Endometrium (tissue), 2 donors: ENCODE measurements around the gene OXGR1.
"Not testable (repeated sequence)": the region's sequence is repeated elsewhere in the genome, so short reads cannot be mapped to it uniquely, and the experiment has no call there.

Experiments
- FAIRE-seq: peaks from 2 replicates; lab custom pipeline; 2012; peaks lifted over from hg19 to GRCh38; lab: Jason Lieb, UNC
- donor health status: control.
- donor health status: control.

OXGR1 gene

DNA sequence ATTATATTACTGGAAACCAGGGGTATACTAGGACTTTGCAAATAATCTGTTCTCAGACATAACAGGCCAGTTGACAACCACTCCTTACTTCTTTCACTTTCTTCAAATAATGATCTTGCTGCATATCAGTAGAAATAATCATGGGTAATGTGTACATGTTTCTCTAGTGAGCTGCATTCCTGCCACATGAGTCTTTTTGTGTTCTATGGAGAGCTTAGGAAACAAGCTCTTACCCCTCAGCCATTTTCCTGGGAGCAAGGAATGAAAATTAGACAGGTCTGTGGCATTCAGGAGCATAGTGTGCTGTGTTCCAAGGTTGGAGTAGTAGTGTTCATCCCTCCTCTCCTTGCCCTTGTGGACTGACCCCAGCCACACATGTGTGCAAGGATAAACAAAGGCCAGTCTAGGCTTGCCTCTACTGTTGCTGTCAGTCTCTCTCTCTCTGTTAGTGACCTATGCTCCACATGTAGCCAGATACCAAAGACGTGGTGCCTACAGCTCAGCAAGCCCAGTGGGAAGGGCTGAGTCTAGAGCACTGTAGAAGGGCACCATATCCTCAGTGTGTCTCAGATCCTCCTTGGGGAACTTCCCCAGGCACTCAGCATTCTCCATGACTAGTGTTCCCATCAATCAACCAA lies 11.5 kb upstream of the OXGR1 start:
- FAIRE-seq = no peak

DNA sequence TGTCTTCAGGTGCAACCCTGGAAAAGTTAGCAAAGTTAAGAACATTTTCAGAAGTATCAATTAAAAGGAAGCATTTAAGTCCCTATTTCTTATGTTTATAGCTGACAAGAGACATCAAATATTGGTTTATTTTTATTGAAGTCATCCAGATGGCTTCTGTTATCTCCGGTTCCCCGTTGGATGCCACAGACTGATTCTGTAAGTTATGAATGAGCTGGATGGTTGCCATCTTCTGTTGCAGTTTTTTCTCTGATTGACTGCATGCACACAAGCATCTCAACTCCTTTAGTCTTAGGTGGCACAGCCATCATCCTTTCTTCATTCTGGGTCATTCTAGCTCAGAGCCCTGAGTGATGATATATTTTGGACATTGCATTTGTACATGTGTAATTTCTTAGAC lies 10.6 kb upstream of the OXGR1 start:
- FAIRE-seq = no peak

DNA sequence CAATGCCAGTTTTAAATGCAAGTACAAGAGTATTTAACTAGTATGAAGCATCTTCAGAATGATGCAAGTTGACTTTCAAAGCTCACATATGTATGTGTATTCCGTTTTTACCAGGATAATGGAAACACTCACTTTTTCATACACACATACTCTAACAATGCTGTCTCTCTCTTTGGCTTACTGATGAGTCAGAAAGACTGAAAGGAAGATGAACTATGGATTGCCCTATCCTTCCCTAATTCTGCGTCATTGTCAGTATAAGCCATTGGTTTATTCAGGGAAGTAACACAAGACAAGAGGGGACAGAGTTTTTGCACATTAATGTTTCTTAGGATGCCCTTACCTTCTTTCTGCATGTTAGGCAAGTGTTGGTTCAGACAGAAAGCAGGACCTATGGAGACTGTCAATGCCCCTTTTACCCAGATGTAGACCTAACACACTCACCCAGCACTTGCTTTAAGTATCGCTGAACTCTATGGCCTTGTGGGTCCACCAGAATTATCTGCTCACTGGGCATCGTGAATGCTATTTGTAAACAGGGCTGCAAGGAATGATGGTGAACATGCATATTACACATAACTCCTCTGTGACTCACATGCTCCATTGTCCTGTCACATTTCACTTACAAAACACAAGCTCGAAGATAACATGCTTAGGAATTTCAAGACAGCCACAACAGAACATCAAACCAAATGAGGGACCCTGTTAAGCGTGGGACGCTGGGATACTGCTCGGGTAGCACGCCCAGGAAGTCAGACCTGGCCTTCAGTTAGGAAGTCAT lies 10.0 kb upstream of the OXGR1 start:
- FAIRE-seq = no peak

DNA sequence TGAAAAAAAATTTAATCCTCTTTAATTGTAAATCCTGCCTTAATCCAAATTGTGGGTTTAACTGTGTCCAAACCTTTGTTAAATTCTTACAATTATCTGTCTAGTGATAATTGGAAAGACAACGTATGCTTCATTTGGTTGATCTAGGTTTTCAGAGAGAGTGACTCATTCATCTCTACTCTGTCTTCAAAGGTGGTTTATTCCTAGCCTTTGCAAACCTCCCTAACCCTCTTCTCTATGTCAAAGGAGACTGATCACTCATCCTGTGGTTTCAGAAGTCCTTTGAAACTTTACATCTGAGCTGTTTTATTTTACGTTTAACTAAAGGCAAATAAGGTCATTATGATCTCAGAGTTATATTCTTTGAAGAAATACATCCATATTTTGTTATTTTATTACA lies 8.8 kb upstream of the OXGR1 start:
- FAIRE-seq = no peak

DNA sequence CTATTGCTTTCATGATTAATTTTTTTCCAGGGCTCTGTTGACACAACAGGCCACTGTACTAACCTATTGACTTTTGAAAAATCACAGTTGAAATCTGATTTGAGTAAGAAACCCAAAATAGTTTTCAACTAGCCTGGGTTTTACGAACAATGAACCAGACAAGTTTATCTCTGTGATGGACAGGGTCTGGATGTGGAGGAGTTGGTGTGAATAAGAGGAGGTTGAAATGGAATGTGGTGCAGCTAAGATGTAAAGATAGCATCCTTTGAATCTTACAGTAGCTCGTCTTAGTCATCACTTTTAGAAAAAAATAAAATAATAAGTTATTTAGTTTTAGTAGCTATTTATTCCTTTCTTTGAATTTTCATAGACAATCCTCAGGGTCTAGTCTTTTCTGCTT lies 8.3 kb upstream of the OXGR1 start:
- FAIRE-seq = no peak

DNA sequence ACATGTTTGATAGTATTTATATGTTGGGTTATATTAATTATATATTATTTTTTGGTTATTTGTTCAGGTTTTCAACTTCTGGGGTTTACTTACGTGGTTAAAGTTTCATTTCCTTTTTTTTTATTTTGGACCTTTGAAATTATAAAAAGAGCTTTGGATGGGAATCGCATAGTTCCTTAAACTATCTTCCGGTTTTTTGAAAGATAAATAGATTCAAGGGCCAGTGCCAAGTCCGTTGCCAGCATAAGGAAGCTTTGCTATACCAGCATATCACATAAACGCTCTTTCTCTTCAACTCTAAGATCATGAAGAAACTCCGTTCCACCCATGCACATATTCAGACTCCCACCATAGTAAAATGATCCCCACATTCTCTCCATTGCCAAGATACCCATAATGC lies 7.4 kb upstream of the OXGR1 start:
- FAIRE-seq = no peak

DNA sequence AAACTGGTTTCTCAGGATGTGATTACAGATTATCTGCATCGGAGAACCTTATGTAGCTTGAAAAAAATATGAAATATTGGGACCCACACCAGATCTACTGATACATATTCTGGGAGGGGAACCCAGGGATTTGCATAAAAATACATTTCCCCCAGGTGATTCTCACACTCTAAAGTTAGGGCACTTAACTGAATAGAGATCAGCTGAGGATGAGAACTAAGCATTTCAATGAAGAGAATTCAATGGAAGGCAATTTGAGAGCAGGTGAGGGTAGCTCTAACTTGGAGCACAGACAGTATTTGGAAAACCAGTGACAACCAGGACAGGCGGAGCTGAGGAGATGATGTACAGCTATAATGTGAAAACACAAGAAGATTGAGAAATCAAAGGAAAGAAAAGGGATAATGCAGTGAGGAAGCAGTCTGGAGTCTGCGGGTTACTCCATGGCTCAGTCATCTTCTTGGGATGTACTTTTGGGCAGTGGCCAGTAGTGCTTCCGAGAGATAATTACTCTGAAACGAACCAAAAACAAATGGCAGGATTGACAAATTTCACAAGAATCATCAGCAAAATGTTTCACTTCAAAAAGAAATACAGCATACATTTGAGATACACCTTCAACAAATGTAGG lies 6.1 kb upstream of the OXGR1 start:
- no peak for FAIRE-seq

DNA sequence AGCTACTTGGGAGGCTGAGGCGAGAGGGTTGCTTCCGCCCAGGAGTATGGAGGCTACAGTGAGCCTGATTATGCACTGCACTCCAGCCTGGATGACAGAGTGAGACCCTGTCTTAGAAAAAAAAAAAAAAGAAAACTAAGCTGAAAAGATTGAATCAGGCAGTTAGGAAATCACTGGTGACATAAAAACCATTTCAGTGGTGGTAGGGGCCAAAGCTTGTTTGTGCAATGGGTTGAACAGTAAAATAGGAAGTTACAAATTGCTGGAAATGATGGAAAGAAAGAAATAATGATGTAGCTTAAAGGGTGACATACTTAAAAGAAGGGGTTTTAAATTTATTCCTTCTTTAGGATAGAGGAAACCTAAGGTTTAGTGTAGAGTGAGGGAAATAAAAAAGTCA lies 4.8 kb upstream of the OXGR1 start:
- FAIRE-seq = no peak

DNA sequence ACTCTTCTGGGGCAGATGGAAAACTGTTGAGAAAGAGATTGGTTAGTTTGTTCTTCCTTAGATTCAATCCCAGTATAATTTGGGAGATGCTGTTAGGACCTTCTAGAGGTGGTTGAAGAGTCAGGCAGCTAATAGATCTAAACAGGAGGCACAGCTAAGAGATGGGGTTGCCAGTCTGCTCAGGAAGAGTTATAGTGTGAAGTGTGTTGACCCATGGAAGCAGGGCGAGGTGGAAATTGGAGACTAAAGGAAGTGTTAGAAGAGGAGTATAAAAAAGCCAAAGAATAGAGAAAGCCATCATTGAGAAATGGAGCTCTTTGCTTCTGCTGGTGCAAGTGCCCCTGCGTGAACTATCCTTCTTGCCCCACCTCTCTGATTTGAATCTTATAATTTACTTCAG lies 3.8 kb upstream of the OXGR1 start:
- no peak for FAIRE-seq

DNA sequence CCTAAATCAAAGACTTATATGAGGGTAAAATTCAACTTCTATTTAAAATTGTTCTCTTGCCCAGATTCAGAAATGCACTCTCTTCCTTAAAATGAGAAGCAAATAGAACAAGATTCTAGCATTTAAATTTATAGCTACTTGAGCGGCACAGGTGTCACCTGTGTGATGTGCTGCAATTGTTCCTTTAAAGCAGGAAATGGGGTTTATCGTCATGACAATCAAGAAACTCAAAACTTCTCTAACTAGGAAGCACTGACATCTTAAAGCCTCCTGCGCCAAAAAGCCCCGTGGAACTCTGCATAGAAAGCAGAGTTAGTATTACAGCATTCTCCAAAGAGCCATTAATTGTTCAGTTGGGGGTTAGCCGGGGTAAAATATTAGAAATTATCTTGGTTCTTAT lies 2.6 kb upstream of the OXGR1 start:
- no peak for FAIRE-seq

DNA sequence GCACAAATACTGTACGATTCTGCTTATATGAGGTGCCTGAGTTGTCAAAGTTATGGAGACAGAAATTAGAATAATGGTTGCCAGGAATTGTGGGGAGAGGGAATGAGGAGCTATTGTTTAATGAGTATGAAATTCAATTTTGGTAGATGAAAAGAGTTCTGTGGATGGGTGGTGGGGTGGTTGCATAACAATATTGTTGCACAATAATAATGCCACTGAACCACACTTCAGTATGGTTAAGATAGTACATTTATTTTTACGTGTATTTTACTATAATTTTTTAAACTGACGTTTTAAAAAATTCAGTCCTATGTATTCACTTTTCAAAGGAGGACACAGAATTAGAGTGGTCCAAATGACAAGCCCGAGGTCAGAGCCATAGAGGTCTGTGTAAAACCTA lies 1.8 kb upstream of the OXGR1 start:
- FAIRE-seq = no peak

DNA sequence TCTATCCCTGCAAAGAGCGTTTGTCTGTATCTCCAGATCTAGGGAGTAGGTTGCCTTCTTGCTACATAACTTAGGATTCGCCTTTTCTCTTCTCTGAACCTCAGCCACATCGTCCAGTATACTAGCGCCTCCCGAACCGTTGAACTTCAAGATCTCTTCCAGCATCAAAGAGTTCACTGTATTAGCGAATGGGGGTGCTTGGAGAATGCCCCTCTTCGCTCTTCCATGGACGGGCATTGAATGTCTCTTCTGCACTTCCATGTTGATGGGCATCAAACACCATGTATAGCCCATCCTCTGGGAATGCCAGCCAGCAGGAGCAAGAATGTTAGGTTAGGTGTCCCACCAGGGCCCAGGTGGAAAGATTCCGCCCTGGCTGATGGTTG lies 575 bp upstream of the OXGR1 start:
- no peak for FAIRE-seq

DNA sequence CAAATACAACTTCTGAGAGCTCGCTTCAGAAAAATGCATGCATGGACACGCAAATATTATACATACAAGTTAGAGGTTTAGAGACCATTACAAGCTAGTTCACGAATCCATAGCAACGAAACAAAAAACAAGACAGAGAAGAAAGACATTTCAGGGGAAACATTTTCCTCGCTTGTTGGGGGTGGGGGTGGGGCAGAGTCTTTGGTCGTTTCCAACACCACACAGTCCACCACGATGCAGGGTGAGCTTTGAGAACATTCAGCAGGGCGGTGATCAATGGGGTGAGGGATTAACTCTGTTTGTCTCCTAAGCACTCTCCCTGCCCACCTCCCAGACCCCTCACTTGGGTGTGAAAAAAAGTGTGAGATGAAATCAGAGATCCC lies 651 bp downstream of the OXGR1 start:
- FAIRE-seq = no peak

DNA sequence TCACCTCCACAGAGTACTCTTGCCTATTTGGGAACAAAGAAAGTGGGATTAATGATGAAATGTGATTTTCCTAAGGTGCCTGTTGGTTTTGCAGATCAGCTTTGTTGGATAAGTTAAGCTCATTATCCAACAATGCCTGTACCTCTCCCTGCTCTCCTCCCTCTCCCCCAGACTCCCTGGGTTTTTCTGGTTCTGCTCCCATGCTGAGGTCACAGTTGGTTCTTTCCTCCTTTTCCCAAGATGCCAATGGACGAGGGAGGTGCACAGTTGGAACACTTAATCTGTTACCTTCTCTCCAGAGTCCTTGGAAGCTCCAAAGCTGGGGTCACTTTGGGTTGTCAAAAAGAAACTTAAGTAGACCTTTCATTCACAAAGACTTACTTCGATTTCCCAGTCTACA lies 1.6 kb downstream of the OXGR1 start:
- FAIRE-seq = no peak

DNA sequence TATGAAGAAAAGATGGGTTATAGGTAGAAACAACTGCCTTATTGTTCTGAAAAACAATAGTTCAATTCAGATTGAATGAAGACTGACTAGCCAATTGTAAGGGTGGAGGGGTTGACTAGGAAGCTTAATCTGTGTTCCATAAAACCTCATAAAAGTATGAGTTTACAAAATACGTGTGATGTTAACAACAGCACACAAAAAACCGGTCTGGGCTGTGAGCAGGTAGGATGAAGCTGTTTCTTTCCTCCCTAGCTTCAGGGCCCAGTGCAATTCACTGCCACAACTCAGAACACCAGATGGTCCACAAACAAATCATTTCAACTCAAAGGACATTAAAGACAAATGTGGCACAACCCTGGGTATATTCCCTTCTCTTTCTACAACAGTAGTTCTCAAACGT lies 3.2 kb downstream of the OXGR1 start:
- no peak for FAIRE-seq

DNA sequence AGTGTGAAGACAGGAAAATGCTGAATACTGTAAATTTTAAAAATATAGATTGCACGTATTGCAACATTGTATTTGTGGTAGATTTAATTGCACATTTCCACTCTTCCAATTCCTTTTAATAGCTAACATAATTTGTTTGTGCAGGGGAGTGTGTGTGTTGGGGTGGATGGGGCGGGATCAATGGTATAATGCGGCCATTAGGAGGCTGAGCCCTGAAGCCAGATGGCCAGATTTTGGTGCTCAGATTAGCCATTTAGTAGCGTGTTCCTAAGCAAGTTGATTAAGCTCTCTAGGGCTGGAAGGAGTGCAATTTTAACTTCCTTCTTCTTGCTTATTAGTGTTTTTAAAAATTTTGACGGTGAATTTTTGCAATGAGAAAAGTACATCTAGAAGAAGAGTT lies 5.8 kb downstream of the OXGR1 start:
- no peak for FAIRE-seq

DNA sequence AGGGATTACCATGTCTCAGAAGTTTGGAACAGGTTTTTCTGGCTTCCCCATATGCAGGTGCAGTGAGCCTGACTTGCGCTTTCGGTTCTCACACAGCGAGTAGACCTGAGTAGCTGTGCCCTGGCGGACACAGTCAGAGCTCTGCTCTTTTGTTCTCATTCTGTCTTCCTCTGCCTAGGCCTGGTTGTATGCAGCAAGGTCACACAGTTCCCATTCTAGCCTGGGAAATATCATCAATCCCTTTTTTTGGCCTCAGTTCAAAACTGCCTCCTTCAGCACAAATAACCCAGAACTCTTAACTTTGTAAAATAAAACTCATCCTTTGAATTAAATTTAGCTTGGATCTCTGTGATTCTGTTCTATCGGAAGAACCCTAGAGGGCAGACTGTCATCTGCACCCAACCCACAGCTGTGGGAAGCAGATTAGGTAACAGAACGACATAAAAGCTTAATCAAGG lies 10.2 kb downstream of the OXGR1 start:
- FAIRE-seq = peak; percentile 72

DNA sequence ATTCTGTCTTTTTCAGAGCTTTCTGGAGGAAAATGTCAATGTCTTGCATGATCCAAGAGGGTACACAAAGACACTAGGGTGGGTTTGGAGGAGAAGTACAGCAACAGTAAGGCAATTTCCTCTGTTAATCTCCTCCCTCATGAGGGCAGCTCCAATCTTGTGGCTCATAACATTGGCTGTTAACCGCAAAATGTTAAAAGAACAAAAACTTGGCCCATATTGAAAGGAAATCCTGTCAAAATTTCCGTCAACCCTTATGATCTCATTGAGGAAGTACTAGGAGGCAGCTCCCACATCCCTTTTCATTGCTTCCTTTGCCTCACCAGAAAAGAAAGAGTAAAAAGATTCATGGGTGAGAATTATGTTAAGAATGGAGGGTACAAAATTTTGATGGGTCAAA lies 11.6 kb downstream of the OXGR1 start:
- peak; percentile 18 for FAIRE-seq

DNA sequence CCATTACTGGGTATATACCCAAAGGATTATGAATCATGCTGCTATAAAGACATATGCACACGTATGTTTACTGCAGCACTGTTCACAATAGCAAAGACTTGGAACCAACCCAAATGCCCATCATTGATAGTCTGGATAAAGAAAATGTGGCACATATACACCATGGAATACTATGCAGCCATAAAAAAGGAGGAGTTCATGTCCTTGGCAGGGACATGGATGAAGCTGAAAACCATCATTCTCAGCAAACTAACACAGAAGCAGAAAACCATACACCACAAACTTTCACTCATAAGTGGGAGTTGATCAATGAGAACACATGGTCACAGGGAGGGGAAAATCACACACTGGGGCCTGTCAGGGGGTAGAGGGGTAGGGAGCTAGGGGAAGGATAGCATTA lies 14.4 kb downstream of the OXGR1 start:
- not testable (repeated sequence) for FAIRE-seq

DNA sequence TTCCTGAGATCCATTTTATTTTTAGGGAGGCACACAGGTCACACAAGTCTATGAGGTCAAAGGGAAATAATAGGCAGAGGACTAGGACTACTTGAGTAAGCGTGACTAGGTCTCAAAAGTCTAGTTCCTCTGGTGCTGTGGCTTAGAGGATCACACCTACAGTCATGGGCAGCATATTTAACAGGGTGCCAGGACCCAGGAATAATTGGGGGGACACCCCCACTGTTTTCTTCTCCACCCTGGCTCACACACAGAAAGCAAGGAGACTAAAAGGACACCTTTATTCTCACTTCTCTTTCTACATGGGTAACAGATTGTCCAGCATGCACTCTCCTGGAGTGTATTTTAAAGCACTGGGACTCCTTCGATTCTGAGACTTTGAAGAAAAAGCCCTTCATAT lies 26.2 kb downstream of the OXGR1 start:
- FAIRE-seq = no peak

DNA sequence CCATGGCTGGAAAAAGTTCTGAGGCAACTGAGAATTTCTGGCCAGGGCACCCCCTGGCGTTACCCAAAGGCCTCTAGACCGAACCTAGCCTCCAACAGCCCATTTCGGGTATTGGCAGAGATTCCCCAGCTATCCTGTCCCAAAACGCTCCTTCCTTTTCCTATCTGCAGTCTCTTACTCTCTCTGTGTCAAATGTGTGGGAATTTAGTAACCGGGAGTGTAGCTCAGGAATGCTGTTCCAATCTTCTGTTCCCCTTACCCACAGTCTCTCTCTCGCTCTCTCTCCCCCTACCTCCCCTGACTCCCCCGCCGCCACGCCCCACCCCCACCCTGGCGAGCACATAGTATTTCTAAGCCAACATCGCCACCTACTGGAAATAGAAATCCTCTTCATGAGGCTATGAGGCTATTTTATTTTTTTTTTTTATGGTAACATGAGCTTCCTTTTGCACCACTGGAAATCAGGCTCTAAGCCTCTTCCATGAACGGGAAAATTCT lies 27.0 kb downstream of the OXGR1 start:
- no peak for FAIRE-seq

DNA sequence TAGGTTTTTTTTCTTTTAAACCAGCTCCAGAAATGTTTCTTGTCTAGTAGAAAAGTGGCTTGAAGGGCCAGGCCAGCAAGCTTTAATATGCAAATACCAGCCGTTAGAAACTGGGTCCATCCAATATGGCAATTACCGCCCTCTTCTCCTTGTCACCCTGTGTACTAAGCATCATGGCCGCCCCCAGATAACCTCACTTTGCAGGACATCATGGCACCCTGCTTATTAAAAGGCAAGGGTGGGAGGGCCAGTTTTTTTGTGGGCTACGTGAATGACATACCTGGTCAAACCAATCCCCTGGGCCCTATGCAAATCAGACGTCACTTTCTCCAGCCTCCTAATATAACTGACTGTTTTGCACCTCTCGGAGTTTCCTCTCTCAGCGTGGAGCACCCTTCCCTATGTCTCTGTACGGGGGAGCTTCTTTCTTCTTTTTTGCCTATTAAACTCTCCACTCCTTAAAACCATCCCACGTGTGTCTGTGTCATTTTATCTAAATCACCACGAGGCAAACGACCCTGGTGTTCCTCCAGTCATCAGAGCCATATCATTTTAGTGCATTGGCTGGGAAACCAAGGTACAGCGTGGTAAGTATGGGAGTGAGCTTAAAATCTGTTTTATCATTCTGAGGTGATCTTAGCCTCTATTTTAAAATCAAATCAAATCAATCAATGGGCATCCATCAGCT lies 27.7 kb downstream of the OXGR1 start:
- no peak for FAIRE-seq
